ENCODE measurements around the gene MRFAP1L1. TPM values are rescaled to one million over a fixed set of nuclear protein-coding genes. Genes with fewer than 3 reads are reported as not detected.
"Not testable (repeated sequence)": the region's sequence is repeated elsewhere in the genome, so short reads cannot be mapped to it uniquely, and the experiment has no call there.

The MRFAP1L1 gene
- total RNA-seq, 1 donor from 2014 or later = 100 TPM

- no peak for DNase-seq (ENCODE audit: low spot score in 2 of 2)
- no peak for FAIRE-seq
Measured at GRCh38 chr4:6693231-6694176, 16.2 kb downstream of the MRFAP1L1 start, which contains the start of gene S100P. Gene S100P (plus strand): TSS chr4:6693878. CDS start chr4:6693933, 55 bp downstream.

DNA sequence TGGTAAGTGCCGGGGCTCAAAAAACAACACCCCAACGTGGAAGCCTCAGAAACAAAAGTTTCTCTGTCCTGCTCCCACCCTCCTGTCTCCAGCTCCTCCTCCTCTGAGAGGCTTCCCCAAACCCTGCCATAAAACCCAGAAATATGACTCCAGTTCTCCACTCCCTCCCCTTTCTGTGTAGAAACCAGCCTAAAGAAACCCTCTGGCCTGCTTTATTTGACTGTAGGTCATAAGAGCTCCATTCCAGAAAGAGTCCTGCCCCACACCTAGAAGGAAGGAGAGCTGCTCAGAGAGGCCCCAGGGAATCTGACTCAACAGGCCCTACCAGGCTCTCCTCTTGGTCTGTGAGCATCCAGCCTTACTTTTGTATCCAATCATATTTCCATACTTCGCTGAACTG is 16.9 kb downstream of the MRFAP1L1 start:
- DNase-seq (ENCODE audit: low spot score in 2 of 2) = no peak

DNA sequence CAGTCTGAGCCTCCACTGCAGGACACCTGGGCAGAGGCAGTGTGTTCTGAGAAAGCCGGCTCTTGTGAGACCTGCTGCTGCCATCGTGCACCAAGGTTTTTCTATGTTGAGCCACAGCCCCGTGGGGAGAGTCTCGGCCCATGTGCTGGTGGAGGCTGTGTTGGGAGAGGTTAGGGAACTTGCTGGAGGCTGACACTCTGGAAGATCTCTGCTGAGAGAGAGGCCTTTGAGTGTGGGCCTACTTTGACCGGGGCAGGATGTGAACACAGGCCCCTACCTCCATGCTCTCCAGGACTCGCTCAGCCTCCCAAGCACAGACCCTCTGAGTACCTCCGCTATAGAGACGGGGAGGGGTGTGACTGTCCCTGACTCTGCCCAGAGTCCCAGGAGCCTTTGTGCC is 17.3 kb downstream of the MRFAP1L1 start:
- FAIRE-seq = no peak
- no peak for DNase-seq (ENCODE audit: low spot score in 2 of 2)

More for the DNA sequence above, 16.9 kb downstream of the MRFAP1L1 start:
- no peak for FAIRE-seq

DNA sequence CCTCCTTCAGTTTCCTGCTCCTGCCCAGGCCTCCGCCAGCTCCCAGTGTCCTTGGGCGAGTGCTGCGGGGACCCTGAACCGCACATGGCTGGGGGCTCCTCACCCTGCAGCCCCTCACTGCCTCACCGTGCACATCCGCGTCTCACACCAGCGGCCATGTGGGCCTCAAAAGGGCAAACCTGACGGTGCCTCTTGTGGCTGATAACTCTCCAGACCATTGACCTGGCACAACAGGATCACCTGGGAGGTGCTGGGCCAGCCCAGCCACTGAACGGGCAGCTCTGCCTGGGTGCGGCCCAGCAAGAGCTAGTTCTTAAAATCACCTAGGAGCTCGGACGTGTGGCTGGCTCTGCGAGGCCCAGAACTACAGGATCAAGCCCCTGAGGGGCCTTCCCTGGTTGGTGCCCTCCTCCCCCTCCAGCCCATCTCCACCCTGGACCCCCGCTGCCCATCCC is 20.1 kb downstream of the MRFAP1L1 start:
- no peak for FAIRE-seq
- DNase-seq (ENCODE audit: low spot score in 2 of 2) = no peak

DNA sequence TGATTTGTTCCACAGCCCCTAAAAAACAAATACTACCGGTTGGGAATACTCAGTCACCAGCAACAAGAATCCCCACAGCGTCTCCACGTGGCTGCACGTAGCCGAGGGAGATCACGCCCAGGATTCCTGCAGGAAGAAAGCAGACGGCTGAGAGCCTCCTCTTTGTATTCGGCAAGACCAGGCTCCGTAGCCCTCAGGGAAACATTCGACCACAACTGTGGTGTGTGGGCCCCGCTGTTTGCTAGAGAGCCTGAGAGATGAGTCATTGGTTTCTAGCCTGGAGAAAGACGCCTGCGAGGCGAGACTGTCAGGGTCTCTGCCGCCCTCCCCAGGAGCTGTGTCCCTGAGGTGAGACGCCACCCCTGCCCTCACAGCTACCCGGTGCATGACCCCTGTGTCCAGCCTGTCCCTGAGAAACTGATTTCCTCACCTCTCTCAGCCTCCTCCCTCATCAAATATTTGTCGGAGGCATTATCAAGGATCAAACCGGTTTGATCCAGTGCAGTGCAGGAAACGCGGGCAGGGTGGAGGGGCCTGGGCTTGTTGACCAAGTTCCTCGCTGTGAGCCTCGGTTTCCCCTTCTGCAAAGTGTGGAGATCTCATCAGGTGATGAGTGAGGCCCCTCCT is 20.7 kb downstream of the MRFAP1L1 start:
- peak in 1 of 2 donors; percentile 55 for DNase-seq (ENCODE audit: low spot score in 2 of 2)
- no peak for FAIRE-seq

GRCh38 chr4:6687947-6688878 is 21.5 kb downstream of the MRFAP1L1 start:
- FAIRE-seq (no peak), DNase-seq (ENCODE audit: low spot score in 2 of 2) (no peak)

DNA sequence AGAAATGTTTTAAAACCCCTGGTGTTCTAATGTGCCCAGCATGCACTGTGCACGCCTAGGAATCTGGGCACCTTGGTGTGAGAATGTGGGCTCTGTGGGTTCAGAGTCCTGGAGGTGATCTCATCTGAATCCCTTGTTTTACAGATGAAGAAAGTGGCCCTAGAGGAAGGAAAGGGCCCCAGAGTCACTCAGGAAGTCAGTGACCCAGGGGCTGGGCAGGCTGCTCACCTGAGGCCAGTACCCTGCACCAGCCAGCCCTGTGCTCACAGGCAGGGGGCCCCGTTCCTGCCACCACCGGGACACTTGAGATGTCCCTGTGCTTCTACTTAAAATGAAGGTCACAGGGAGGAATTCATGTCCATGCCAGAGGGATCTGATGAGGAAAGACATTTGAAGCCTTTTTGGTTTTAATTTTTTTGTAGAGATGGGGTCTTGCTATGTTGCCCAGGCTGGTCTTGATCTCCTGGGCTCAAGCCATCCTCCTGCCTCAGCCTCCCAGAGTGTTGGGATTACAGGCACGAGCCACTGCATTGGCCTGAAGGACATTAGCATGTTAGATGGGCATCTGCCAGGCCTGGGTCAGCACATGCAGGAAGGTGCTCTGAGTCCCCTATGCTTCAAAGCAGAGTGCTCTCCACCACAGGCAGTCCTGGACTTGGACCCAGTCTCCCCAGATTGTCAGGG is 23.4 kb downstream of the MRFAP1L1 start:
- DNase-seq (ENCODE audit: low spot score in 2 of 2) = no peak
- FAIRE-seq = no peak

GRCh38 chr4:6684656-6685055 is 25.0 kb downstream of the MRFAP1L1 start:
- FAIRE-seq = no peak
- no peak for DNase-seq (ENCODE audit: low spot score in 2 of 2)

- FAIRE-seq (no peak), DNase-seq (ENCODE audit: low spot score in 2 of 2) (no peak)
Measured at GRCh38 chr4:6682862-6683590, 26.6 kb downstream of the MRFAP1L1 start.

DNA sequence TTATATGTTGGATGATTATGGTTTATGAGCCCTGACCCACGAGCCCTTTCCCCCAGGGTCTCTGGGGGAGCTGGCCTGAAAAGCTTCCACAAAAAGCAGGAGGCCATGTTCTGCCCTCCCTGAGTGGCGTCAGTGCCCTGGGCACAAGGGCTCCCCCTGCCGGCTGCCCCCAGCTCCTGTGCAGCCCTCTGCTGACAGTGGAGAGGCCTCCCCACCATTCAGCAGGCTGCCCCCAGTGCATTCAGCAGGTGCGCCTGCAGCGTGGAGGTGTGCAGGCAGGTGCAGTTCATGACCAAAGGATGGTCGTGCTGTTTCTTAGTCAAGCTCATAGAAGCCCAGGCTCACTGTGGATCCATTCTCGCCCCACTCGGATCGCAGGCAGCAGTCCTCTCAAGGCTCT is 28.5 kb downstream of the MRFAP1L1 start:
- FAIRE-seq (no peak), DNase-seq (ENCODE audit: low spot score in 2 of 2) (no peak)

GRCh38 chr4:6680372-6681034 is 29.2 kb downstream of the MRFAP1L1 start:
- no peak for FAIRE-seq

DNA sequence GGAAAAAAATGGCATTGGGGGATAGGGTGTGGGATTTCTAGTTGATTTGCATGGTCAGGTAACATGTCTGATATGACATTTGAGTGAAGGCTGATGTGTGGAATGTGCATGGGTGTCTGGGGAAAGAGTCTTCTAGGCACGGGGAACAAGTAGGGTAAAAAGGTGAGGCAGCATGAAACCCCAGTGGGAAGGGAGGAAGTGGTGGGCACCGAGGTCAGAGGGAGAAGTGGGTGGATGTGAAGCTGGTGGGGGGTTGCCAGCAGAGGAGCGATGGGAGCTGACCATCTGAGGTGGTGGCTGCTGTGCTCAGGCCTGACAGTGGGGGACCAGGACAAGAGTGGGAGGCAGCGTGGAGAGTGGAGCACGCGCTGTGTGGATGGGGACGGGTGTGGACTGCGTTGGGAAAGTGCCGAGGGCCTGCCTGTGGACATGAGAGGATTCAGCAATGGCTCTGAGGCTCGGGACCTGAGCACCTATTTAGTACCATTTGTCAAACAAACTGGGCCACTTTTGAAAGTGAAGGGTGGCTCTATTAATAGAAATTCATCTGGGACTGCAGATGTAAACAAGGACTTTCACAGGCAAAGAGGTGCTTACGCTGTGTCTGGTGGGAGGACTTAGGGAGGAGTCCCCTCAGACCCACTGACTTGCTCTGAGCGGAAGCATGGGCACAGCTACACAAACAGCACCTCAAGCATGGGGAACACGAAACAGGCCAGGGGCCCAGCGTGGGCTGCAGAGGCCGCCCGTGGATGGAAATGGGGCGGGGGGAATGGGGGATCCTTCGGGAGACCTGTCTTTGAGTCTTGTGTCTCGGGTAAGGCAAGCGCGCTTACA is 32.7 kb downstream of the MRFAP1L1 start:
- DNase-seq (ENCODE audit: low spot score in 2 of 2) = no peak
- no peak for FAIRE-seq

More at GRCh38 chr4:6680372-6681034, 29.2 kb downstream of the MRFAP1L1 start:
- no peak for DNase-seq (ENCODE audit: low spot score in 2 of 2)

GRCh38 chr4:6674500-6675149 is 35.0 kb downstream of the MRFAP1L1 start:
- FAIRE-seq = no peak
- no peak for DNase-seq (ENCODE audit: low spot score in 2 of 2)

DNA sequence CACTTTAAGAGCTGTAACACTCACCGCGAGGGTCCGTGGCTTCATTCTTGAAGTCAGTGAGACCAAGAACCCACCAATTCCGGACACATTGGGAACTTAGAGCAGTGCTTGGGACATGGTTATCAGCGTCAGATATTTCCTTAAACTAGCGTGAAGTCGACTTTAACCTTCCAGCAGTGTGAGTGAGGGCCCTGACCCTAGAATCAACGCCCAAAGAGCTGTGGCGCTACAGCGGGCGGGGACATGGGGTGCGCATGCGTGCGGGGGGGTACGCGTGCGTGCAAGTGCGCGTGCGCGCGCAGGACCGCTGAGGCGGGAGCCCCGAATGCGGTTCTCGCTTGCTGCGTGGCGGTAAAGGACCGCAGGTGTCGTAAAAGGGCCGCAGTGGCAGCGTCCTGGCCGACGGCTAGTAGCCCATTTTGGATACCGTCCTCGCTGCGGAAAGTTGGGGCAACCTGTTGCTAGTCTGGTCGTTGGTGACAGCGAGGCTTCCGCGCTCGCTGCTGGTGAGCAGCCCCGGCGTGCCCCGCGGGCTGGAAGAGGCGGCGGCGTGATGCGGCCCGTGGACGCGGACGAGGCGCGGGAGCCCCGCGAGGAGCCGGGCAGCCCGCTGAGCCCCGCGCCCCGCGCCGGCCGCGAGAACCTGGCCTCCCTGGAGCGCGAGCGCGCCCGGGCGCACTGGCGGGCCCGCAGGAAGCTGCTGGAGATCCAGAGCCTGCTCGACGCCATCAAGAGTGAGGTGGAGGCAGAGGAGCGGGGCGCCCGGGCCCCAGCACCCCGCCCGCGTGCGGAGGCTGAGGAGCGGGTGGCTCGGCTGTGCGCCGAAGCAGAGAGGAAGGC is 35.8 kb downstream of the MRFAP1L1 start:
- FAIRE-seq (no peak), DNase-seq (ENCODE audit: low spot score in 2 of 2) (peak; percentile 92 to 96)

DNA sequence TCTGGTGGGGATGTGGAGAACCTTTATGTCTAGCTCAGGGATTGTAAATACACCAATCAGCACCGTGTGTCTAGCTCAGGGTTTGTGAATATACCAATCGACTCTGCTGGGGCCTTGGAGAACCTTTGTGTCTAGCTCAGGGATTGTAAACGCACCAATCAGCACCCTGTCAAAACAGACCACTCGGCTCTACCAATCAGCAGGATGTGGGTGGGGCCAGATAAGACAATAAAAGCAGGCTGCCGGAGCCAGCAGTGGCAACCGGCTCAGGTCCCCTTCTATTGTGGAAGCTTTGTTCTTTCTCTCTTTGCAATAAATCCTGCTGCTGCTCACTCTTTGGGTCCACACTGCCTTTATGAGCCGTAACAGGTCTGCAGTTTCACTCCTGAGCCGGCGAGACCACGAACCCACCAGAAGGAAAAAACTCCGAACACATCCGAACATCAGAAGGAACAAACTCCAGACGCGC is 36.4 kb downstream of the MRFAP1L1 start:
- FAIRE-seq; DNase-seq (ENCODE audit: low spot score in 2 of 2): not testable (repeated sequence)

Data from frontal cortex (tissue), 4 donors.